ENCODE data around the gene CNTFR. TPM values are rescaled to one million over a fixed set of nuclear protein-coding genes. Genes with fewer than 3 reads are reported as not detected.

CNTFR gene
- total and polyA plus RNA-seq, 2 experiments from 2014 or later = 4.7 to 7.5 TPM

GRCh38 chr9:34502891-34503290 lies 86.6 kb downstream of the CNTFR start:
- H4K20me1 ChIP-seq (ENCODE audit: insufficient read depth, poor library complexity, severe bottlenecking) = no peaks in the 10 kb centered on the region
- DNase-seq (ENCODE audit: low spot score) = no peak
- TF ChIP-seq EZH2phosphoT487 (IDR thresholded peaks at IDR 0.05; ENCODE audit: low read depth, severe bottlenecking, unreplicated experiment) (no peak), CTCF (IDR thresholded peaks at IDR 0.05; ENCODE audit: poor library complexity) (no peak), EZH2 (IDR thresholded peaks at IDR 0.05; ENCODE audit: borderline replicate concordance) (no peak)
- H3K4me3 ChIP-seq = no peak overlapping the region
- H2AFZ ChIP-seq = no peak overlapping the region
- no peaks in the 10 kb centered on the region for H3K9me2 ChIP-seq (replicated peaks; ENCODE audit: insufficient read depth)
- H3K9me3 ChIP-seq (ENCODE audit: low read depth) = no peaks in the 10 kb centered on the region
- no peaks in the 10 kb centered on the region for H3K4me1 ChIP-seq (ENCODE audit: insufficient read depth)
- no peak overlapping the region for H3K27ac ChIP-seq
- H3K36me3 ChIP-seq (replicated peaks; ENCODE audit: insufficient read depth, low read depth) = no peaks in the 10 kb centered on the region
- WGBS (ENCODE audit: low lambda C conversion rate, missing lambda C conversion rate) = 68% methylated on average over 6 of the region's 6 CpGs
- H3K4me2 ChIP-seq = no peak overlapping the region
- no peaks in the 10 kb centered on the region for H3K79me2 ChIP-seq
- H3K27me3 ChIP-seq = peaks cover 13% of the 10 kb centered on the region

GRCh38 chr9:34502471-34502870 lies 87.1 kb downstream of the CNTFR start:
- DNase-seq (ENCODE audit: low spot score) = no peak
- H3K27ac ChIP-seq = no peak overlapping the region
- H3K36me3 ChIP-seq (replicated peaks; ENCODE audit: insufficient read depth, low read depth) = no peaks in the 10 kb centered on the region

GRCh38 chr9:34501889-34502425 lies 87.6 kb downstream of the CNTFR start:
- H3K36me3 ChIP-seq (replicated peaks; ENCODE audit: insufficient read depth, low read depth) = no peaks in the 10 kb centered on the region

More at GRCh38 chr9:34502471-34502870, 87.1 kb downstream of the CNTFR start:
- Histone ChIP-seq H3K9me3 (ENCODE audit: low read depth) (no peaks in the 10 kb centered on the region), H3K79me2 (no peaks in the 10 kb centered on the region), H2AFZ (no peak overlapping the region), H3K27me3 (peaks cover 13% of the 10 kb centered on the region), H3K4me2 (no peak overlapping the region), H3K4me1 (ENCODE audit: insufficient read depth) (no peaks in the 10 kb centered on the region), H3K9me2 (replicated peaks; ENCODE audit: insufficient read depth) (no peaks in the 10 kb centered on the region), H3K4me3 (no peak overlapping the region), H4K20me1 (ENCODE audit: insufficient read depth, poor library complexity, severe bottlenecking) (no peaks in the 10 kb centered on the region)
- 79% methylated on average over 10 of the region's 10 CpGs for WGBS (ENCODE audit: low lambda C conversion rate, missing lambda C conversion rate)
- TF ChIP-seq EZH2phosphoT487 (IDR thresholded peaks at IDR 0.05; ENCODE audit: low read depth, severe bottlenecking, unreplicated experiment) (no peak), CTCF (IDR thresholded peaks at IDR 0.05; ENCODE audit: poor library complexity) (no peak), EZH2 (IDR thresholded peaks at IDR 0.05; ENCODE audit: borderline replicate concordance) (no peak)

More at GRCh38 chr9:34501889-34502425, 87.6 kb downstream of the CNTFR start:
- H3K9me2 ChIP-seq (replicated peaks; ENCODE audit: insufficient read depth) = no peaks in the 10 kb centered on the region
- no peaks in the 10 kb centered on the region for H4K20me1 ChIP-seq (ENCODE audit: insufficient read depth, poor library complexity, severe bottlenecking)
- no peaks in the 10 kb centered on the region for H3K79me2 ChIP-seq
- H2AFZ ChIP-seq = no peak overlapping the region
- no peak overlapping the region for H3K4me2 ChIP-seq
- WGBS (ENCODE audit: low lambda C conversion rate, missing lambda C conversion rate) = 42% methylated on average over 5 of the region's 5 CpGs
- H3K9me3 ChIP-seq (ENCODE audit: low read depth) = no peaks in the 10 kb centered on the region
- peaks cover 13% of the 10 kb centered on the region for H3K27me3 ChIP-seq
- TF ChIP-seq CTCF (IDR thresholded peaks at IDR 0.05; ENCODE audit: poor library complexity) = peak; percentile 32
- no peak for TF ChIP-seq EZH2phosphoT487 (IDR thresholded peaks at IDR 0.05; ENCODE audit: low read depth, severe bottlenecking, unreplicated experiment)
- H3K4me1 ChIP-seq (ENCODE audit: insufficient read depth) = no peaks in the 10 kb centered on the region
- H3K4me3 ChIP-seq = no peak overlapping the region
- peak; percentile 49 for DNase-seq (ENCODE audit: low spot score)
- H3K27ac ChIP-seq = no peak overlapping the region

Other genes with a start within 250 kb of the CNTFR start
- 30.0 and 32.2 TPM in 2 replicates for gene MYORG, start 212.8 kb downstream of the CNTFR start, total RNA-seq
- 13.2 and 23.4 TPM in 2 replicates for gene MYORG, start 212.8 kb downstream of the CNTFR start, polyA plus RNA-seq
- 8.8 and 9.5 TPM in 2 replicates for gene FAM219A, start 131.2 kb downstream of the CNTFR start, total RNA-seq
- 15.0 and 16.3 TPM in 2 replicates for gene FAM219A, start 131.2 kb downstream of the CNTFR start, polyA plus RNA-seq
- 0.57 TPM in 1 of 2 replicates, not detected in the other for gene DNAI1, start 130.9 kb downstream of the CNTFR start, total RNA-seq
- not detected in 2 replicates for gene DNAI1, start 130.9 kb downstream of the CNTFR start, polyA plus RNA-seq
- 1.5 and 1.6 TPM in 2 replicates for gene ENHO, start 66.7 kb downstream of the CNTFR start, total RNA-seq
- 5.3 and 9.4 TPM in 2 replicates for gene ENHO, start 66.7 kb downstream of the CNTFR start, polyA plus RNA-seq
- gene RPP25L, start 22.4 kb upstream of the CNTFR start, total RNA-seq = 30.0 and 31.5 TPM in 2 replicates
- gene RPP25L, start 22.4 kb upstream of the CNTFR start, polyA plus RNA-seq = 31.8 and 35.7 TPM in 2 replicates
- gene DCTN3, start 30.8 kb upstream of the CNTFR start, total RNA-seq = 60.3 and 75.0 TPM in 2 replicates
- gene DCTN3, start 30.8 kb upstream of the CNTFR start, polyA plus RNA-seq = 83.1 and 114 TPM in 2 replicates
- 0.27 TPM in 1 of 2 replicates, not detected in the other for gene ARID3C, start 39.3 kb upstream of the CNTFR start, total RNA-seq
- 0.21 TPM in 1 of 2 replicates, not detected in the other for gene ARID3C, start 39.3 kb upstream of the CNTFR start, polyA plus RNA-seq
- gene SIGMAR1, start 48.1 kb upstream of the CNTFR start, total RNA-seq = 126 and 141 TPM in 2 replicates
- gene SIGMAR1, start 48.1 kb upstream of the CNTFR start, polyA plus RNA-seq = 212 and 240 TPM in 2 replicates
- 46.1 and 53.2 TPM in 2 replicates for gene GALT, start 57.0 kb upstream of the CNTFR start, total RNA-seq
- gene GALT, start 57.0 kb upstream of the CNTFR start, polyA plus RNA-seq = 119 and 121 TPM in 2 replicates
- gene IL11RA, start 62.5 kb upstream of the CNTFR start, total RNA-seq = 69.4 and 74.6 TPM in 2 replicates
- 91.8 and 97.2 TPM in 2 replicates for gene IL11RA, start 62.5 kb upstream of the CNTFR start, polyA plus RNA-seq
- not detected in 2 replicates for gene CCL27, start 72.9 kb upstream of the CNTFR start, total RNA-seq
- 0.81 TPM in 1 of 2 replicates, not detected in the other for gene CCL27, start 72.9 kb upstream of the CNTFR start, polyA plus RNA-seq
- not detected in 2 replicates for gene CCL19, start 101.6 kb upstream of the CNTFR start, total RNA-seq
- not detected in 2 replicates for gene CCL19, start 101.6 kb upstream of the CNTFR start, polyA plus RNA-seq
- not detected in 2 replicates for gene CCL21, start 120.4 kb upstream of the CNTFR start, total RNA-seq
- not detected in 2 replicates for gene CCL21, start 120.4 kb upstream of the CNTFR start, polyA plus RNA-seq